Stomach (tissue), 4 donors: ENCODE measurements around the gene XRCC1.

Experiments
- POLR2AphosphoS5 ChIP-seq, 3 donors: sonication (generic); formaldehyde crosslinking; IDR thresholded peaks; one replicate each; pipeline ENCODE4 v1.6.1; 2016; ENCODE audit warnings: antibody characterized with exemption in 3 of 3
- TF ChIP-seq, protein P1 (sequence below), 7 experiments: fragments of 450-650 bp in 4 of 7; fragments of 200-600 bp in 3 of 7; sonication (generic) in 3 of 7; IDR thresholded peaks; one replicate each; pipeline ENCODE4 v1.5.1; 2016 to 2019; ENCODE audit warnings: antibody characterized with exemption in 7 of 7, control low read depth in 2 of 7, mild to moderate bottlenecking in 1 of 7

GRCh38 chr19:43622070-43622469, 46.7 kb upstream of the XRCC1 start:
- TF ChIP-seq, protein P1, sequence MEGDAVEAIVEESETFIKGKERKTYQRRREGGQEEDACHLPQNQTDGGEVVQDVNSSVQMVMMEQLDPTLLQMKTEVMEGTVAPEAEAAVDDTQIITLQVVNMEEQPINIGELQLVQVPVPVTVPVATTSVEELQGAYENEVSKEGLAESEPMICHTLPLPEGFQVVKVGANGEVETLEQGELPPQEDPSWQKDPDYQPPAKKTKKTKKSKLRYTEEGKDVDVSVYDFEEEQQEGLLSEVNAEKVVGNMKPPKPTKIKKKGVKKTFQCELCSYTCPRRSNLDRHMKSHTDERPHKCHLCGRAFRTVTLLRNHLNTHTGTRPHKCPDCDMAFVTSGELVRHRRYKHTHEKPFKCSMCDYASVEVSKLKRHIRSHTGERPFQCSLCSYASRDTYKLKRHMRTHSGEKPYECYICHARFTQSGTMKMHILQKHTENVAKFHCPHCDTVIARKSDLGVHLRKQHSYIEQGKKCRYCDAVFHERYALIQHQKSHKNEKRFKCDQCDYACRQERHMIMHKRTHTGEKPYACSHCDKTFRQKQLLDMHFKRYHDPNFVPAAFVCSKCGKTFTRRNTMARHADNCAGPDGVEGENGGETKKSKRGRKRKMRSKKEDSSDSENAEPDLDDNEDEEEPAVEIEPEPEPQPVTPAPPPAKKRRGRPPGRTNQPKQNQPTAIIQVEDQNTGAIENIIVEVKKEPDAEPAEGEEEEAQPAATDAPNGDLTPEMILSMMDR (IDR thresholded peaks at IDR 0.05), result no peak
- no peak for TF ChIP-seq POLR2AphosphoS5 (IDR thresholded peaks at IDR 0.05)
